ENCODE results near the gene RAD51B. TPM values are rescaled to one million over a fixed set of nuclear protein-coding genes. Genes with fewer than 3 reads are reported as not detected.

Gene RAD51B
- total and polyA plus RNA-seq, 4 donors: 2.5 to 95.0 (median 9.6) TPM

GRCh38 chr14:68506645-68507419 is 687.3 kb downstream of the RAD51B start:
- peaks cover 0 to 72% (median 30%) of the 10 kb centered on the region in 5 donors for H3K4me1 ChIP-seq (ENCODE audit: control insufficient read depth in 5 of 5, insufficient read depth in 5 of 5, low read length in 5 of 5)
- DNase-seq: peak; percentile 15 to 73 (median 56)
- TF ChIP-seq CTCF (IDR thresholded peaks at IDR 0.05; ENCODE audit: control extremely low read depth, extremely low read depth): no peak
- no peak overlapping the region for H3K9ac ChIP-seq (ENCODE audit: insufficient read depth in 1 of 2, low read length in 2 of 2)
- no peaks in the 10 kb centered on the region for H3K36me3 ChIP-seq (ENCODE audit: control insufficient read depth in 4 of 4, insufficient read depth in 4 of 4, low read length in 4 of 4)
- WGBS, 2 donors: 51 to 73% methylated on average over 11 of the region's 11 CpGs
- peak overlapping the region in 1 of 2 donors; percentile 88 for H3K27ac ChIP-seq (ENCODE audit: low read depth in 1 of 2, low read length in 1 of 2)
- no peak overlapping the region for H3K4me3 ChIP-seq
- H3K9me3 ChIP-seq (ENCODE audit: control insufficient read depth in 4 of 4, insufficient read depth in 3 of 4, low read length in 3 of 4): peaks cover 0 to 1% (median 0%) of the 10 kb centered on the region in 4 donors
- H3K27me3 ChIP-seq (ENCODE audit: control insufficient read depth in 3 of 3, insufficient read depth in 3 of 3, low read length in 2 of 3): no peaks in the 10 kb centered on the region
- peak; percentile 56 for ATAC-seq (ENCODE audit: insufficient read depth, low FRiP score)

- no peak for ATAC-seq (ENCODE audit: insufficient read depth, low FRiP score)
- Histone ChIP-seq H3K9me3 (ENCODE audit: control insufficient read depth in 4 of 4, insufficient read depth in 3 of 4, low read length in 3 of 4) (no peaks in the 10 kb centered on the region), H3K36me3 (ENCODE audit: control insufficient read depth in 4 of 4, insufficient read depth in 4 of 4, low read length in 4 of 4) (no peaks in the 10 kb centered on the region), H3K4me1 (ENCODE audit: control insufficient read depth in 5 of 5, insufficient read depth in 5 of 5, low read length in 5 of 5) (peaks cover 0 to 77% (median 33%) of the 10 kb centered on the region in 5 donors), H3K9ac (ENCODE audit: insufficient read depth in 1 of 2, low read length in 2 of 2) (no peak overlapping the region), H3K4me3 (no peak overlapping the region), H3K27ac (ENCODE audit: low read depth in 1 of 2, low read length in 1 of 2) (peak overlapping the region in 1 of 2 donors; percentile 72), H3K27me3 (ENCODE audit: control insufficient read depth in 3 of 3, insufficient read depth in 3 of 3, low read length in 2 of 3) (no peaks in the 10 kb centered on the region)
- peak in 1 of 3 donors; percentile 7 for DNase-seq
- no peak for TF ChIP-seq CTCF (IDR thresholded peaks at IDR 0.05; ENCODE audit: control extremely low read depth, extremely low read depth)
- 86 to 92% methylated on average over 10 of the region's 10 CpGs for WGBS, 2 donors
These were observed 688.0 kb downstream of the RAD51B start for GRCh38 chr14:68507544-68508081.

- Histone ChIP-seq H3K27me3 (ENCODE audit: control insufficient read depth in 3 of 3, insufficient read depth in 3 of 3, low read length in 2 of 3) (no peaks in the 10 kb centered on the region), H3K4me3 (no peak overlapping the region), H3K36me3 (ENCODE audit: control insufficient read depth in 4 of 4, insufficient read depth in 4 of 4, low read length in 4 of 4) (no peaks in the 10 kb centered on the region), H3K9me3 (ENCODE audit: control insufficient read depth in 4 of 4, insufficient read depth in 3 of 4, low read length in 3 of 4) (no peaks in the 10 kb centered on the region), H3K4me1 (ENCODE audit: control insufficient read depth in 5 of 5, insufficient read depth in 5 of 5, low read length in 5 of 5) (peaks cover 0 to 78% (median 40%) of the 10 kb centered on the region in 5 donors), H3K9ac (ENCODE audit: insufficient read depth in 1 of 2, low read length in 2 of 2) (no peak overlapping the region), H3K27ac (ENCODE audit: low read depth in 1 of 2, low read length in 1 of 2) (no peak overlapping the region)
- 70 to 100% methylated on average over 2 of the region's 2 CpGs for WGBS, 2 donors
- DNase-seq (peak in 1 of 3 donors; percentile 13), ATAC-seq (ENCODE audit: insufficient read depth, low FRiP score) (no peak)
- no peak for TF ChIP-seq CTCF (IDR thresholded peaks at IDR 0.05; ENCODE audit: control extremely low read depth, extremely low read depth)
These were observed 689.0 kb downstream of the RAD51B start for GRCh38 chr14:68508581-68508980.
